Lower leg skin (tissue), 3 donors: ENCODE results near the gene DHX57.

Experiments
- CTCF ChIP-seq, 3 donors: fragments of 450-650 bp; IDR thresholded peaks; one replicate each; pipeline ENCODE4 v1.5.1; 2016; ENCODE audit warnings: antibody characterized with exemption in 3 of 3, mild to moderate bottlenecking in 3 of 3, moderate library complexity in 2 of 3
- POLR2A ChIP-seq, 2 donors: fragments of 450-650 bp; IDR thresholded peaks; one replicate each; pipeline ENCODE4 v1.6.1; 2016 to 2017; ENCODE audit warnings: antibody characterized with exemption in 2 of 2, mild to moderate bottlenecking in 1 of 2, moderate library complexity in 1 of 2

DNA sequence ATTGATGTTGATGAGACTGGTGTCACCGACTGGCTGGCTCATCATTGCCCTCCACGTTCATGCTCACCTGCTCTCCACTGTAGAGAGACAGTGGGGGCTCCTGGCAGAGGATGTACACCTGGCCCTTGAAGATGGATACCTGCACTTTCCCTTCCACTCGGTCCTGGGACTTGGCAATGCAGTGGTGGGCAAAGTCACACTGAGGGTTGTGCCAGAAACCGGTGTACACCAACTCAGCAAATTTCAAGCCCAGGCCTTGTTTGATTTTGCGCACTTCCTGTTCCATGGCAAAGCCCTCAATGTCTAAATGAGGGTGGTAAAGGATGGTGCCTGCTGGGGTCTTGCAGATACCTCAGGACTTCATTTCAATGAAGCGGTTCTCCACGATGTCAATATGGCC lies 65.2 kb downstream of the DHX57 start:
- TF ChIP-seq CTCF (IDR thresholded peaks at IDR 0.05): no peak
- TF ChIP-seq POLR2A (IDR thresholded peaks at IDR 0.05): no peak
